Retinal pigment epithelial cell (primary cell): ENCODE measurements around the gene ACSS1.

ENCODE experiments used
- DNase-seq: peaks from one replicate; pipeline ENCODE4 v3.0.0-alpha.2; 2010; ENCODE audit warnings: low read depth
- H3K4me3 ChIP-seq: 2 replicates; pipeline ENCODE4 v1.5.1; 2011; ENCODE audit warnings: mild to moderate bottlenecking, low read length, control low read depth, moderate library complexity
- TF ChIP-seq, protein P1 (sequence below): conservative IDR thresholded peaks from 2 replicates; pipeline ENCODE4 v1.5.1; 2011; ENCODE audit warnings: low read depth, low read length, control low read depth, inconsistent platforms

The ACSS1 gene

DNA sequence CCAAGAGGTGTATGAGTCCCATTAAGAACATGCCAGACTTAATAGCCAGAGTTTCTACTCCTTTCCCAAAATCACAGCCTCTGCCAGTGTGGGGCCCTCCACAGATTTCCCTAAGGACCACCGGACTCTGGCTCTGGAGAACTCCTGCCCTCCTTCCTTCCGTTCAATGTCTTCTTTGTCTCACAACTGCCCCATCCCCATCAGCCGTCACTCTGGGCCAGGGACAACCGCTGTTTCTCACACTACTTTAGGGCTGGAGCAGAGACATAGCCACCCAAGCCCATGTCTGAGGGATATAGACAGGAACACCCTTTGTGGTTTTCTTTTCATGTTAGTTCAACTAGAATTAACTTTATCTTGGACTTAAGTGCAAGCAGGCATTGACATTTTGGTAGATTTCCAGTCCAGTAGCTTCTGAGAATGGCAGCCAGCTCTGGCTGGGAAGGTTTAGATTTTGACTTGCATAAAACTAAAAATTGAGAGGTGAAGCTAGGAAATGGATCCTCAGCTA, 6.7 kb upstream of the ACSS1 start:
- no peak overlapping the region for H3K4me3 ChIP-seq
- TF ChIP-seq, protein P1, sequence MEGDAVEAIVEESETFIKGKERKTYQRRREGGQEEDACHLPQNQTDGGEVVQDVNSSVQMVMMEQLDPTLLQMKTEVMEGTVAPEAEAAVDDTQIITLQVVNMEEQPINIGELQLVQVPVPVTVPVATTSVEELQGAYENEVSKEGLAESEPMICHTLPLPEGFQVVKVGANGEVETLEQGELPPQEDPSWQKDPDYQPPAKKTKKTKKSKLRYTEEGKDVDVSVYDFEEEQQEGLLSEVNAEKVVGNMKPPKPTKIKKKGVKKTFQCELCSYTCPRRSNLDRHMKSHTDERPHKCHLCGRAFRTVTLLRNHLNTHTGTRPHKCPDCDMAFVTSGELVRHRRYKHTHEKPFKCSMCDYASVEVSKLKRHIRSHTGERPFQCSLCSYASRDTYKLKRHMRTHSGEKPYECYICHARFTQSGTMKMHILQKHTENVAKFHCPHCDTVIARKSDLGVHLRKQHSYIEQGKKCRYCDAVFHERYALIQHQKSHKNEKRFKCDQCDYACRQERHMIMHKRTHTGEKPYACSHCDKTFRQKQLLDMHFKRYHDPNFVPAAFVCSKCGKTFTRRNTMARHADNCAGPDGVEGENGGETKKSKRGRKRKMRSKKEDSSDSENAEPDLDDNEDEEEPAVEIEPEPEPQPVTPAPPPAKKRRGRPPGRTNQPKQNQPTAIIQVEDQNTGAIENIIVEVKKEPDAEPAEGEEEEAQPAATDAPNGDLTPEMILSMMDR: no peak
- no peak for DNase-seq

DNA sequence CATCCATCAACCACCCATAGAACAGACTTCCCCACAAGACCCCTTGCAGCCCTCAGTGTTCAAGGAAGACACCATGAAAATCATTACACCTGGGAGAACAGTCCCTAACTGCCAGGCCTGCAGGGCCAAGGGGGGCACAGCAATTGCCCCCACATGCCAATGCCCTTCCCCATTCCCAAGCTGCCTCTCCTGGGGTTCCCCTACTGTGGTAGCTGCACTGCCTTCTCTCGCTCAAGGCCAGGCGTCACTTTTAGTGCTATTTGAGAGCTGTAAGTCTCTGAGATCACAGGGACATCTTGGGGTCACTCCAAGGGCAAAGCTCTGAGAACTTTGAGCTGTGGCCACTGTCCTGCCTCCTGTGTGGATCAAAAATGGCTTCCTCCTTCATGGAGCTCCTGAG, 6.0 kb upstream of the ACSS1 start:
- no peak for DNase-seq
- H3K4me3 ChIP-seq: no peak overlapping the region
- TF ChIP-seq, protein P1: no peak

- TF ChIP-seq, protein P1: no peak
- DNase-seq: no peak
- H3K4me3 ChIP-seq: no peak overlapping the region
Observed at GRCh38 chr20:25063546-25063945, 5.6 kb upstream of the ACSS1 start.

- H3K4me3 ChIP-seq: no peak overlapping the region
- DNase-seq: no peak
- TF ChIP-seq, protein P1: no peak
Observed at GRCh38 chr20:25062841-25063240, 4.9 kb upstream of the ACSS1 start.

GRCh38 chr20:25061821-25062530, 4.0 kb upstream of the ACSS1 start:
- H3K4me3 ChIP-seq: no peak overlapping the region
- no peak for DNase-seq
- TF ChIP-seq, protein P1: no peak

- DNase-seq: no peak
- no peak overlapping the region for H3K4me3 ChIP-seq
- TF ChIP-seq, protein P1: no peak
Observed at GRCh38 chr20:25061103-25061799, 3.3 kb upstream of the ACSS1 start.
